Body of pancreas (tissue), 4 donors: ENCODE results near the gene SLC4A4.

Experiments
- CTCF ChIP-seq, 7 experiments: fragments of 450-650 bp in 4 of 7; fragments of 200-600 bp in 3 of 7; sonication (generic) in 3 of 7; IDR thresholded peaks; one replicate each; pipeline ENCODE4 v1.5.1; 2016 to 2019; ENCODE audit warnings: antibody characterized with exemption in 7 of 7
- POLR2A ChIP-seq, 3 donors: fragments of 450-650 bp; IDR thresholded peaks; one replicate each; pipeline ENCODE4 v1.6.1; 2016; ENCODE audit warnings: antibody characterized with exemption in 3 of 3, mild to moderate bottlenecking in 2 of 3

DNA sequence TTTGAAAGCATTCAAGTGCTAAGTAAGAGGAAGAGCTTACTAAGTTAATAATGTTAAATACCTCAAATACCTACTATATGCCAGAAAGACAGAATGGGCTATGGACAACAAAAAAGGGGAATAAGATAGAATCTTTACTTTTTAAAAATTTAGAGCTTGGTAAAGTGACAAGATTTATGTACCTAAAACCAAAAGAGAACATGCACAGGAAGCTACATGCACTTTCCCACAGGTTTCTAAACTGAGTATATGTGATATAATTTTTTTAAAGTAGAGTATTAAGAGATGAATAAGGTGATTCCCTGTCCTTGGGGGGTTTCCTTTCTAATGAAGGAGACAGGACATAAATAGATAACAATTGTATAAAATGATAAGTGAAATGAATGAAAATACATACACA is 30.7 kb downstream of the SLC4A4 start:
- no peak for TF ChIP-seq CTCF (IDR thresholded peaks at IDR 0.05)
- TF ChIP-seq POLR2A (IDR thresholded peaks at IDR 0.05): no peak
